Measurements from ENCODE around the gene BICRA.

GRCh38 chr19:47686679-47687450, 77.9 kb downstream of the BICRA start:
- no peak for TF ChIP-seq CTCF (IDR thresholded peaks at IDR 0.05)
- no peak for TF ChIP-seq POLR2A (IDR thresholded peaks at IDR 0.05)
- TF ChIP-seq POLR2AphosphoS5 (IDR thresholded peaks at IDR 0.05; ENCODE audit: insufficient read depth in 1 of 2, low read depth in 1 of 2): no peak

Data from vagina (tissue), 2 donors.